Stimulated activated CD4-positive, alpha-beta T cell treated with anti-CD3 and anti-CD28 coated beads, Interleukin-15, amount 100 ng/mL, for 48 hours (primary cell): Measurements from ENCODE around the gene PACSIN1.
"Not testable (repeated sequence)": the region's sequence is repeated elsewhere in the genome, so short reads cannot be mapped to it uniquely, and the experiment has no call there.

Experiments used
- DNase-seq, 2 donors: peaks; one replicate each; pipeline ENCODE4 v3.0.0-alpha.2; 2020; ENCODE audit warnings: low read depth in 2 of 2

Gene PACSIN1

DNA sequence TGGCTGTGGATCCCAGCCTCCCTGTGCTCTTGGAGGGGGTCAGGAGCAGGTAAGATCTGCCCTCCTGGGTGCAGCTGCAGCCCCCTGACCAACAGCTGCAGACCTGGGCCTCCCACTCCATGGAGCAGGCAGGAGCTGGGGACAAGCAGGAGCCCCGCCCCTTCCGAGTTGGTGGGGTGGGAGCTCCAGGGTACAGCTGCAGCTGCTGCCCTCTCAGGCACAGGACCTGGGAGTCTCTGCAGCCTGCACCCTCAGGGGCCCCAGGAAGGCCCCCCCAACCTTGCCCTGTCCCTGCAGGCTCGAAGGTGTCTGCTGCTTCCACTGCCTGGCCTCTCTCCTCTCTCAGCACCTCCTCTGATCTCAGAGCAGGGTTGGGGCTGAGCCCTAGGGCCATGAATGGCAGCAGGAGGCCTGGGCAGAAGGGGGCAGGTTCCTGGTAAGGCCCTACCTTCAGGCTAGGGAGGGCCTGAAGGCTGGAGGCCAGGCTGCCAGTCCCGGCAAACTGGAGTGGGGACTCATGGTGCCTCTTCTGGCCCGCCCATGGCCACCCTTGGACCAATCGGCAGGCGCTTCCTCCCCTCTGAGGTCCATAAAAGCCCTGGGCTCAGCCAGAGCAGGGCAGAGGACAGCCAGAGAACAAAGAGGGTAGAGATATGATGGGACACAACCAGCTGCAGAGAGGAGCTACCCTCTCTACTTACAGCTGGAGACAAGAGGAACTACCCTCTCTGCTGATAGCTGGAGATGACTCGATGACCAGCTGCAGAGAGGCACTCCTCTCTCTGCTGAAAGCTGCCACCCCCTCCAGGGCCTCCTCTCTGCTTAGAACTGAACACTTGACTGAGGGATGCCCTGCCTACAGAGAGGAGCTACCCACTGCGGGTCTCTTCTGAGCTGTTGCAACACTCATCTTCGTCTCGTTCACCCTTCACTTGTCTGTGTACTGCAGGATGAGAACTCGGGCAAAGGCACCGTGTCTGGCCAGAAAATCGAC, 7.8 kb upstream of the PACSIN1 start:
- no peak for DNase-seq

GRCh38 chr6:34459899-34460593, 5.8 kb upstream of the PACSIN1 start:
- peak; percentile 27 to 39 for DNase-seq

GRCh38 chr6:34460796-34461507, 4.9 kb upstream of the PACSIN1 start:
- no peak for DNase-seq

GRCh38 chr6:34462010-34462409, 3.9 kb upstream of the PACSIN1 start:
- no peak for DNase-seq

DNA sequence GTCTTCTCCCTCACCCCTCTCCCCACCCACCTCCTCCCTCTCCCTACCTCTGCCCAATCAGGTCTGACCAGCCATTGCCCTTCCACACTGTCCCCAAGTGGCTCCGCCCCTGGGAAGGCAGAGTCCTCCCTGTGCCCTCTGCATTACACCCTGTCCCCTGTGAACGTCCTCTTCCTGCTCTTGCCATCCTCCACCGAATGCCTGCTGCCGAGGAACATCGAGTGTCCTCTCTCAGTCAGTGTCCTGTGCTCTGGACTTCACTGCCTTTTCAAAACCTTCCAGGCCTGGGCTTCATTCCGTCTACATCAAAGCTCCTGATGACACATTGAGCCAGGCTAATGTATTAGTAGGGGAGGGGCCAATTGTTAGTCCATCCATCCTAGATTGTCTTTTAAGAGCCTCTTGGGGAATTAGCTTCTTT, 3.3 kb upstream of the PACSIN1 start:
- no peak for DNase-seq

- DNase-seq: no peak
Observed at GRCh38 chr6:34463299-34463698, 2.6 kb upstream of the PACSIN1 start.

DNA sequence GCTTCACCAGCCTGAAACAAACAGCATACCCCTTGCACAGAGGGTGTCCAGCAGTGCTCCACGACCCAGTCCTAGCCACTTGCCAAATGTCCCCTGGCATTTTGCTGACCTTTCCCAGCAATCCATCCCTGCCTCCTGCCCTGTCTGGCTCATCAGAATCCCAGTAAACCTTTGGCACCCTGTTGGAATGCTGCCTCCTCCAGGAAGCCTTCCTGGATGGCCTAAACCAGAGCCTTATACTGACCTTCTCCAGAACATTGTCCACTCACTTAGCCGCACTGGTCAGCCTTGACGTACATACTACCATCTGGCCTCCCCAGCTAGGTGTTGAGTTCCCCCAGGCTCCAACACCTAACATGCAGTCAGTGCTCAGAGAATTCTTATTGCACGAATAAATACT, 2.0 kb upstream of the PACSIN1 start:
- DNase-seq: no peak

DNA sequence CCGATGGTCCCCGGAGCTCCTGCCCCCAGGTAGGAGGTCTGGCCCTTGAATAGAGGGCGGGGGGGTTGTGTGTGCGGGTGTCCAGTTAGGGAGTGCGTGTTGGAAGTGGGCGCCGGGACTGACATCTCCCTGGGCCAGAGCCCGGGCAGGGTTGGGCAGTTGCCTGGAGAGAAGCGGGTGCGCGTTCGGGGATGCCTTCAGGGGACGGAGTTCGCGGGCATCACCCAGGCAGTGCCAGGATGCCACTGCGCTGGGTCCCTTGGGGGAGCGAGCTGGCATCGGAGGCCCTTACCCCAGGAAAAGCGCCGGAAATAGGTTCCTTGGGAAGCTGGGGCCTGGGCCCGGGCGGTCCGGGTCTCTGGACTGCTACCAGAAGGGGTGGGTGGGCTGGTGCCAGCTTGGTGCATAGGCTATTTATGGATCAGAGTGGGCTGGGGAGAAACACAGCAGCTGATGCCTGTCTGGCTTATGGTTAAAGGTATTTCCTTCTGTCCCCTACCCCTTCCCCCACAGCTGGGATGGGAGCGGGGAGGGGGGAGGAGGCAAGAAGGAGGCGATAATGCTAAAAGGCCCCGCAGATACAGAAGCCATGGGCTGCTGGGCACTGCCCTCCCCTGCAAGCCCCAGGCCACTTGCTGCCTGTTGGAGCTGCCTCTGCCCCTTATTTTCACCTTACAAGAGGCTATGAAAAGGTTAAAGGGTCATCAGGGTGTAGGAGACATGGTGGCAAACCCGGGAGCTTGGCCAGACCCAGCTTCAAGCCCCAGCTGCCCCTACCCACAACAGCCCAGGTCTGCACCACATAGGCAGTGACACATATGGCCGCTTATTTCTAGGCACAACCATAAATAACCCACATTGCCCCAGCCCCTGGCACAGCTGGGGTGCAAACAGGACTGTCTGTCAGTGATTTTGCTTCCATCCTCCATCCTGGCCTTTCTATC, 638 bp downstream of the PACSIN1 start:
- no peak for DNase-seq

GRCh38 chr6:34468378-34468892, 2.6 kb downstream of the PACSIN1 start:
- DNase-seq: no peak

DNA sequence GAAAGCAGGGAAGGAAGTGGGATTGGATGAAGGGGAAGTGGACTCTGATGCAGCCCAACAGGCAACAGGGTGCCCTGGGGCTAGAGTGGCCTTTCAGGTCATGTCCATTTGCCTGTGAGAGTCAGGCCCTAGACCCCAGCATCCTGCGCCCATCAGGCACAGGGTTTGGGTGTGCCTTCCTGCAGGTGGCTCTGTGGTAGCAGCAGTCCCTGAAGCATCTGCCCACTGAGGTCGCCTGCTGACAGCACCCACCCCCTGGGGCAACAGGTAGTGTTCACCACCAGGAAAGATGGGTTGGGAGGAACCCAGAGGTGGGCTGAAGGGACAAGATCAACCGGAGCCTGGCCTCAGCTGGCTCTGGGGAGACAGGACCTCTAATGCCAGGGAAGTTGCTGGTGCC, 3.6 kb downstream of the PACSIN1 start:
- no peak for DNase-seq

GRCh38 chr6:34472425-34472824, 6.5 kb downstream of the PACSIN1 start:
- DNase-seq: no peak

DNA sequence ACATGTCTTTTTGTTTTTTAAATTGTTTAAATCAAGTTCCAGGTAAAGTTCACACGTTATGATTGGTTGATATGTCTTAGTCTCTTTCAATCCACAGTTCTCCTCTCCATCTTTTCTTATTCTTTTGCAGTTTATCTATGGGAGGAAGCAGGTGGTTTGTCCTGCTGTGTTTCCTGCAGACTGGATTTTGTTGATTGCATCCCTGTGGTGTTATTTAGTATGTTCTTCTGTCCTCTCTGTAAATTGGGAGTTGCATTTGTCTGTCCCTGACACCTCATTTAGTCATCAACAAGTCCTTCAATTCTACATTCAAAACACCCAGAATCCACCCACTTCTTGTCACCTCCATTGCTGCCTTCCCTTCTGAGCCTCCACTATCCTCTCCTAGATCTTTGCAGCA, 8.1 kb downstream of the PACSIN1 start:
- DNase-seq: no peak

DNA sequence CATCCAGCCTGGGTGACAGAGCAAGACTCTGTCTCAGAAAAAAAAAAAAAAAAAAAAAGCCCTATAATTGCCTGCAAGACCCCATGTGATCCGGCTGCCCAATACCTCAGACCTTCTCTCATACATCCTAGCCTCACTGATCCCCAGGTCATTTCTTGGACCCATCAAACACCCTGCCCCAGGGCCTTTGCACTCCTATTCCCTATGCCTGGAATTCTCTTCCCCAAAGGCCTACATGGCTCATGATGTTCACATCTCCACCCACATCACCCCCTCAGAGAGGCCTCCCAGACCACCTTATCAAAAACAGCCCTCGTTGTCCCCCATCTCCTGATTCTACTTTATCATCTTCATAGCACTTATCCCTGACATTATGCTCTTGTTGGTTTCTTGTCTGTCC, 8.9 kb downstream of the PACSIN1 start:
- no peak for DNase-seq

DNA sequence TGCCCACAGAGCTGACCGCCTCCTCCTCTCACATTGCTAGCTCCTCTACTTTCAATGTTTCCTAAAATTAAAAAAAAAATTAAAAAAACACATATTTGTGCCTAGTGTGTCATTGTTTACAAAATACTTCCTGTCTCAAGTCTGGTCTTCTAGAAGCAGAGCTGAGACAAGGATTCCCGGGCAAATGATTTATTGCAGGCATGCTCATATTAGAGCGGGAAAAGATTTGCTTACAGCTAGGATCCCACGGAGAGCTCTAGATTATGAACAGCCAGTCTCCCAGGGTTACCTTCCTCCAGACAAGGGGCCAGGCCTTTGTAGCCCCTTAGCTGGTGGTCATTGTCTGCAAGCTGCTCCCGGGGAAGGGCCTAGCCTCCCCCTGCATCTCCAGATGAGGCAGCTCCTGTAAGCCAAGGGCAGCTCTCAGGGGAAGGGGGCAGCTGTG, 9.4 kb downstream of the PACSIN1 start:
- DNase-seq: no peak

- no peak for DNase-seq
Observed at GRCh38 chr6:34475767-34476328, 10.0 kb downstream of the PACSIN1 start.

DNA sequence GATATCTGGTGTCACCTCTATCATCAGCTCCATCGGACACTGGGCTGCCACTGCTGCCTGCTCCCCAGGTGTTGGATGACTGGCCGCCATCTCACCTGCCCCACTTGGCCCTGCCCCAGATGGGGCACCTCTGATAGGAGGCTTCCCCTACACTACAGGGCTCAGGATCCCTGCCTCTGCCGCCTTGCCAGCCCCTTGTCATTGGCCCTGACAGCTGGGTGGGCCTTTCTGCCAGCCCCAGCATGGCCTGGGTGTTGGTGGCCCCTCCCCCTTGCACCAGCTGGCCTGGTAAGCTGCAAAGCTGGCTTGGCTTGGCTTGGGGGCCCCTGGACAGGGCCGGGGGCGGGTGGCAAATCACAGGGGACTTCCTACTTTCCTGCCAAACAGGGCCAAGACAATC, 10.6 kb downstream of the PACSIN1 start:
- DNase-seq: no peak

- no peak for DNase-seq
Observed at GRCh38 chr6:34476921-34477320, 11.0 kb downstream of the PACSIN1 start.

- no peak for DNase-seq
Observed at GRCh38 chr6:34478796-34479195, 12.9 kb downstream of the PACSIN1 start.

- not testable (repeated sequence) for DNase-seq
Observed at GRCh38 chr6:34483781-34484180, 17.9 kb downstream of the PACSIN1 start.

DNA sequence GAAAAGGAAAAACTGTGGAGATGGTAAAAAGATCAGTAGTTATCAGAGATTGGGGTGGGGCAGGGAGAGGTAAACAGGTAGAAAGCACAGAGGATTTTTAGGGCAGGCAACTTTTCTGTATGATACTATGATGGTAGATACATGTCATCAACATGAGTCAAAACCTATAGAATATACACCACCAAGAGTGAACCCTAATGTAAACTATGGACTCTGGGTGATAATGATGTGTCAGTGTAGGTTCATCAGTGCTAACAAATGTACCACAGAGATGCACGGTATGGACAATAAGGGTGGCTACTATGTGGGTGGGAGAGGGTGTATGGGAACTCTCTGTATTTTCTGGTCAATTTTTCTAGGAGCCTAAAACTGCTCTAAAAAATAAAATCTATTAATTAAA, 18.5 kb downstream of the PACSIN1 start:
- no peak for DNase-seq

- DNase-seq: peak; percentile 72 to 73
Observed at GRCh38 chr6:34484899-34485298, 19.0 kb downstream of the PACSIN1 start.
